ENCODE data around the gene COPS3.
A peak's percentile ranks its signal among the peaks of the same experiment; 100 is the strongest.

DNA sequence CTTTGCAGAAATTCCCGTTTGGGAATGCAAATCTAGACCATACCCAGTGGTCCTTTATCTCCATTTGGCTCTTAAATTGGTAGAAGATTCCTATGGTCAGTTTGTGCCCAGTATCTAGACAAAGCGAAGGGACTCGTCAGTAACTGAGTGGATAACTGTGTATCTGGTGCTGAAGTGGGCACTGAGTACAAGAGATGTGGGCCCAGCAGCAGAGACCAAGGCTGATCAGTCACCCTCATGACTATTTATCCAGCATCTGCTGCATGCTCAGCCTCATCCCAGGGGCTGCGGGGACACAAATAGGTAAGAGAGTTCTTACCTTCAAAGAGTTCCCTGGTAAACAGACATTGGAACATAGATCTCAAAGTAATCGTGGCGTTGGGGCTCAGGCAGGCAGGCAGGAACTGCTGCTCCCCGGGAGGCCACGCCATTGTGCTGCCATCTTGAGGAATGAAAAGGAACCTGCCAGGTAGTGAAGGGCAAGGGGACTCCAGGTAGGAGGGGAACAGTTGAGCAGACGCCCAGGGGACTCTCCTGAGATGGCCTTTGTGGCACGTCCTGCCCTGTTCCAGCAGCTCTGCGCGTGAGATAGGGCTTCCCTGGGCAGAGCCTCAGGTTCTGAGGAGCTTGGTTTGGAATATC is 32.4 kb upstream of the COPS3 start:
- TF ChIP-seq RFX5 (IDR thresholded peaks at IDR 0.05; ENCODE audit: low read depth, low read length) (no peak), FOS (IDR thresholded peaks at IDR 0.05; ENCODE audit: low read depth, low read length) (no peak), RCOR1 (IDR thresholded peaks at IDR 0.05; ENCODE audit: insufficient replicate concordance, low read length) (no peak), POLR2A (IDR thresholded peaks at IDR 0.05; ENCODE audit: low read depth, low read length) (no peak), MAZ (IDR thresholded peaks at IDR 0.05; ENCODE audit: borderline replicate concordance, low read depth, low read length) (no peak), NFE2L2 (IDR thresholded peaks at IDR 0.05; ENCODE audit: low read depth, low read length) (no peak), RAD21 (IDR thresholded peaks at IDR 0.05; ENCODE audit: low read length) (peak; percentile 50), MXI1 (IDR thresholded peaks at IDR 0.05; ENCODE audit: borderline replicate concordance, low read depth, low read length) (no peak), BHLHE40 (IDR thresholded peaks at IDR 0.05; ENCODE audit: low read depth, low read length) (no peak), MAFK (IDR thresholded peaks at IDR 0.05; ENCODE audit: low read depth, low read length) (no peak), CEBPB (IDR thresholded peaks at IDR 0.05; ENCODE audit: low read depth, low read length) (no peak)
- TF ChIP-seq, protein P1, sequence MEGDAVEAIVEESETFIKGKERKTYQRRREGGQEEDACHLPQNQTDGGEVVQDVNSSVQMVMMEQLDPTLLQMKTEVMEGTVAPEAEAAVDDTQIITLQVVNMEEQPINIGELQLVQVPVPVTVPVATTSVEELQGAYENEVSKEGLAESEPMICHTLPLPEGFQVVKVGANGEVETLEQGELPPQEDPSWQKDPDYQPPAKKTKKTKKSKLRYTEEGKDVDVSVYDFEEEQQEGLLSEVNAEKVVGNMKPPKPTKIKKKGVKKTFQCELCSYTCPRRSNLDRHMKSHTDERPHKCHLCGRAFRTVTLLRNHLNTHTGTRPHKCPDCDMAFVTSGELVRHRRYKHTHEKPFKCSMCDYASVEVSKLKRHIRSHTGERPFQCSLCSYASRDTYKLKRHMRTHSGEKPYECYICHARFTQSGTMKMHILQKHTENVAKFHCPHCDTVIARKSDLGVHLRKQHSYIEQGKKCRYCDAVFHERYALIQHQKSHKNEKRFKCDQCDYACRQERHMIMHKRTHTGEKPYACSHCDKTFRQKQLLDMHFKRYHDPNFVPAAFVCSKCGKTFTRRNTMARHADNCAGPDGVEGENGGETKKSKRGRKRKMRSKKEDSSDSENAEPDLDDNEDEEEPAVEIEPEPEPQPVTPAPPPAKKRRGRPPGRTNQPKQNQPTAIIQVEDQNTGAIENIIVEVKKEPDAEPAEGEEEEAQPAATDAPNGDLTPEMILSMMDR (conservative IDR thresholded peaks at IDR 0.05; ENCODE audit: low read depth, low read length) = peak; percentile 34
- TF ChIP-seq, protein P2, sequence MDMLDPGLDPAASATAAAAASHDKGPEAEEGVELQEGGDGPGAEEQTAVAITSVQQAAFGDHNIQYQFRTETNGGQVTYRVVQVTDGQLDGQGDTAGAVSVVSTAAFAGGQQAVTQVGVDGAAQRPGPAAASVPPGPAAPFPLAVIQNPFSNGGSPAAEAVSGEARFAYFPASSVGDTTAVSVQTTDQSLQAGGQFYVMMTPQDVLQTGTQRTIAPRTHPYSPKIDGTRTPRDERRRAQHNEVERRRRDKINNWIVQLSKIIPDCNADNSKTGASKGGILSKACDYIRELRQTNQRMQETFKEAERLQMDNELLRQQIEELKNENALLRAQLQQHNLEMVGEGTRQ (IDR thresholded peaks at IDR 0.05; ENCODE audit: low read depth, low read length) = no peak
- TF ChIP-seq, protein P3, sequence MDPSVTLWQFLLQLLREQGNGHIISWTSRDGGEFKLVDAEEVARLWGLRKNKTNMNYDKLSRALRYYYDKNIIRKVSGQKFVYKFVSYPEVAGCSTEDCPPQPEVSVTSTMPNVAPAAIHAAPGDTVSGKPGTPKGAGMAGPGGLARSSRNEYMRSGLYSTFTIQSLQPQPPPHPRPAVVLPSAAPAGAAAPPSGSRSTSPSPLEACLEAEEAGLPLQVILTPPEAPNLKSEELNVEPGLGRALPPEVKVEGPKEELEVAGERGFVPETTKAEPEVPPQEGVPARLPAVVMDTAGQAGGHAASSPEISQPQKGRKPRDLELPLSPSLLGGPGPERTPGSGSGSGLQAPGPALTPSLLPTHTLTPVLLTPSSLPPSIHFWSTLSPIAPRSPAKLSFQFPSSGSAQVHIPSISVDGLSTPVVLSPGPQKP (IDR thresholded peaks at IDR 0.05; ENCODE audit: borderline replicate concordance, low read depth, low read length) = no peak
